GM12892 (cell line): ENCODE data around the gene ANKS1A.

Source experiments
- DNase-seq: peaks from one replicate; pipeline ENCODE4 v3.0.0; 2011; ENCODE audit not compliant: insufficient read length
- FAIRE-seq: peaks from 2 replicates; lab custom pipeline; 2011; peaks lifted over from hg19 to GRCh38; lab: Jason Lieb, UNC
- POLR2A ChIP-seq: IDR thresholded peaks from 2 replicates; pipeline ENCODE4 v1.6.1; 2011; ENCODE audit warnings: low read depth, low read length, control low read depth
- POLR2AphosphoS5 ChIP-seq: IDR thresholded peaks from 2 replicates; pipeline ENCODE4 v1.6.1; 2011; ENCODE audit warnings: low read depth, low read length, control low read depth
- TAF1 ChIP-seq: IDR thresholded peaks from 2 replicates; pipeline ENCODE4 v1.6.1; 2011; ENCODE audit warnings: low read depth, mild to moderate bottlenecking, control low read depth, low read length, borderline replicate concordance

Gene ANKS1A

DNA sequence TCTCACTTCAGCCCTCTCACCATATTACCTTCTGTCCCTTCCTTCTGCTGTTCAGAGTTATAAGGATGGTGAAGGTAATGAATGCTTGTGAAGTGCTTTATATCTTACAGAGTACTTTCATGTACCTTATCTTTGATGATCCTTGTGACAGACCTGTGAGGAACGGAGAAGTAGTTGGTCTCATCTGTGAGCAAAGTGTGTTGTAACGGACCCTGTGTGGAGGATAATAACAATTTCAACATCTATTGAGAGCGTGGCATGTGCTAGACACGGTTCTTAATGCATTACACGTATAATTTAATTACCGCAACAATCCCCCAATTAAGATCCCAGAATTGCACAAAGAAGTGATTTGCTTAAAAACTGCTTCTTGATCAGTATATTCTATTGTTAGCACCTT lies 124.6 kb downstream of the ANKS1A start:
- DNase-seq (no peak), FAIRE-seq (no peak)
- no peak for TF ChIP-seq POLR2AphosphoS5
- no peak for TF ChIP-seq TAF1
- TF ChIP-seq POLR2A: no peak

DNA sequence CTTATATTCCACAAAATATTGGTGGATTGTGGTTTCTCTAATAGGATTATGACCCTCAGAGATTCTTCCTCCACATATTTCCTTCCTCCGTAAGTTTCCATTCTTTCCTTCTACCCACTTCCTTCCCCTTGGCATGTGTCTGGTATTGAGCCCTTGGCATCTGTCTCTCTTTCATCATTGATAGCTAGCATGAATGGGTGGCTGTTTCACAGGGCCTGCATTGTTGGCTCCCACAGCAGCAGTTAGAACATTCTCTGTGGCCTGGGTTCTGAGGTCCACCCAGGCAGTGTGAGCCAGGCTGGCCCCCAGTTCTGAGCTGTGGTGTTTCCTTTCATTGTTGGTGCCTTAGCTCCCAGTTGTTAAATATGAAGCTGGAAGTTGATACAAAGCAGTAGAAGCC lies 125.3 kb downstream of the ANKS1A start:
- FAIRE-seq: no peak
- DNase-seq: no peak
- no peak for TF ChIP-seq TAF1
- no peak for TF ChIP-seq POLR2AphosphoS5
- TF ChIP-seq POLR2A: no peak

DNA sequence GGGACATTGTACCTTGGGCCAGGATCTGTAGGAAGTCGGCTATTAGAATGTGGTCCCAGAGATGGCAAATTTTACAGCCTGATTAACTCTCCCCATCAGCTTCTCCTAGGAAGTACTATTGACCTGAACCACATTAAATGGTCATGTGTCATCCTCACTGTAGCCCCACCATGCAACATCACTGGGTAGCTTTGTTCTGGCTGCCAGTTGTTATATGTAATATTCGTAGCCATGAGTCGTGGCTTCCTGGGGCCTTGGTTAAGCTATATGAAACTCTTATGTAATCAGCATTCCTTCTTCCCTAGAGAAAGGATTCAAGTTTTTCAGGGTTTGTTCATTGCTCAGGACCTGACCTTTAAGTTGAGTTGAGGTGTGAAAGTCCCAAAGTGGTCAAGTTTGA lies 125.7 kb downstream of the ANKS1A start:
- TF ChIP-seq POLR2AphosphoS5 (no peak), POLR2A (no peak), TAF1 (no peak)
- FAIRE-seq: no peak
- DNase-seq: no peak

DNA sequence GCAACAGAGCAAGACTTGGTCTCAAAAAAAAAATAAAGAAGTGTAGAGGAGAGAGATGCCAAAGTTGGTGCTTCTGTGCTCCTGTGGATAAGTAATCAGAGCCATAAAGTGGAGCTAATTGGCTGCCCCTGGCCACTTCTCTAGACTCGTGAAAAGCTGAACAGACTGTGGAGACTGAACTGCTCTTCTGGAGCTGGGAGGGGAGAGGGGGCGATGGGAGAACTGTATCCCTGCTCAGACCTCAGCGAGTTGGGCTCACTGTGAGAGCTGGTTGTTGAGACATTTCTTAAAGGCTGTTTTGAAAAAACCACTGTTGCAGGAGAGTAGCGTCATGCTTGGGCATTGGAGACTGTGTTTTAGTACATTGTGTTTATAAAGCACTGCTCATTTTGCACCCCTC lies 126.4 kb downstream of the ANKS1A start:
- DNase-seq: no peak
- TF ChIP-seq POLR2AphosphoS5 (no peak), POLR2A (no peak), TAF1 (no peak)
- no peak for FAIRE-seq

DNA sequence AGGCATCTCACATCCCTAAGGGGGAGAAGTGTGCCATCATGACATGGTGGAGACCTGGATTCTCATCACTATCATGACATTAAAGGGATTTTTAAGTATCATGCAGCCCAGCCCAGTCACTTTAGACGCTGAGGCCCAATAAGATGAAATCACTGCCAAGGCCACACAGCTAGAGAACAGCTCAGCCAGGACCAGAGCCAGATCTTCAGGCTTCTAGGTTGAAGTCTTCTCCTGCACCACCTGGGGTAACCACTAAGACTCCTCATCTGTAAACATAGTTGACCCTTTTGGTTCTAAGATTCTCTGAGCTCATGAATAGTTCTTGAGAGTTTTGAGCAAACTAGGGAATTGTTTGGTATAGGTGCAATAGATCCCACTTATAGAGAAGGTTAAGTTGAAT lies 126.9 kb downstream of the ANKS1A start:
- no peak for FAIRE-seq
- no peak for DNase-seq
- TF ChIP-seq TAF1 (no peak), POLR2AphosphoS5 (no peak), POLR2A (no peak)

GRCh38 chr6:35016502-35017321 lies 127.7 kb downstream of the ANKS1A start:
- DNase-seq (no peak), FAIRE-seq (no peak)
- TF ChIP-seq POLR2A (no peak), TAF1 (no peak), POLR2AphosphoS5 (no peak)

GRCh38 chr6:35017411-35018181 lies 128.5 kb downstream of the ANKS1A start:
- TF ChIP-seq POLR2AphosphoS5 (no peak), TAF1 (no peak), POLR2A (no peak)
- FAIRE-seq (no peak), DNase-seq (no peak)

- FAIRE-seq: no peak
- DNase-seq: no peak
- TF ChIP-seq TAF1: no peak
- no peak for TF ChIP-seq POLR2A
- no peak for TF ChIP-seq POLR2AphosphoS5
These were observed 129.1 kb downstream of the ANKS1A start for GRCh38 chr6:35018182-35018519.

GRCh38 chr6:35018746-35019145 lies 129.7 kb downstream of the ANKS1A start:
- no peak for TF ChIP-seq POLR2AphosphoS5
- TF ChIP-seq POLR2A: no peak
- TF ChIP-seq TAF1: no peak
- FAIRE-seq (no peak), DNase-seq (no peak)

DNA sequence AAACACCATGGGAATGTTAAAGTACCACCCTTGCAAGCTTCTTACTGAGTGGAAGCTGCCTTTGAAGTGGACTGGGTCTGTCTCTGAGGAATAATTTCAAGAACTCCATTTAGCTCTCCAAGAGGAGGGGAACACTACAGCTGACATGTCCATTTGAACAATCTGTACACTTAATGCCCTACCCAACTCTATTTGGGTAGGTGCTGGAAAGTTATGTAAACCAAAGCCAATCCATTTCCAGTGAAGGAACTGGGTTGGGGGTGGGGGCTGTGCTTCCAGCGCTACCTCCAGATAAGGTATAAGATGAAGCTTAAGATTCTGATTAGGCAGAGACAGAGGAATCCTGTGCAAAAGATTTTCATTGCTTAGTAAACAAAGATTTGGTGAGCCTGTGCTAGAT lies 130.1 kb downstream of the ANKS1A start:
- FAIRE-seq (no peak), DNase-seq (no peak)
- TF ChIP-seq TAF1 (no peak), POLR2AphosphoS5 (no peak), POLR2A (no peak)

GRCh38 chr6:35019831-35020230 lies 130.8 kb downstream of the ANKS1A start:
- DNase-seq (no peak), FAIRE-seq (no peak)
- TF ChIP-seq POLR2A: no peak
- TF ChIP-seq TAF1: no peak
- TF ChIP-seq POLR2AphosphoS5: no peak

- TF ChIP-seq POLR2AphosphoS5: no peak
- TF ChIP-seq TAF1: no peak
- no peak for TF ChIP-seq POLR2A
- DNase-seq: no peak
- no peak for FAIRE-seq
These were observed 131.9 kb downstream of the ANKS1A start for GRCh38 chr6:35021004-35021403.
